Measurements from ENCODE around the gene UBTD2.

UBTD2 gene

GRCh38 chr5:172166030-172166826, 117.3 kb downstream of the UBTD2 start:
- no peak for DNase-seq

- DNase-seq, result no peak
These were observed 118.1 kb downstream of the UBTD2 start for GRCh38 chr5:172165465-172165864.

GRCh38 chr5:172164769-172165212, 118.8 kb downstream of the UBTD2 start:
- DNase-seq, result no peak

- DNase-seq, result peak; percentile 10 to 74
These were observed 120.2 kb downstream of the UBTD2 start for GRCh38 chr5:172163346-172163745.

- DNase-seq, result no peak
These were observed 120.6 kb downstream of the UBTD2 start for GRCh38 chr5:172162987-172163343.

- no peak for DNase-seq
These were observed 121.1 kb downstream of the UBTD2 start for GRCh38 chr5:172162323-172162986.

GRCh38 chr5:172160506-172160905, 123.1 kb downstream of the UBTD2 start:
- no peak for DNase-seq

Data from NCI-H446 (cell line).